GM18499 (cell line): ENCODE measurements around the gene EDEM1.
"Not testable (repeated sequence)": the region's sequence is repeated elsewhere in the genome, so short reads cannot be mapped to it uniquely, and the experiment has no call there.

Source experiments
- ATAC-seq: cut with Tn5 transposase; IDR thresholded peaks from one replicate; pipeline ENCODE4 v1.9.1; 2021; ENCODE audit warnings: moderate number of reproducible peaks; ENCODE audit not compliant: insufficient read depth, unreplicated experiment

The EDEM1 gene

GRCh38 chr3:5187156-5187919, at the start of gene EDEM1:
Gene EDEM1, plus strand, starts transcription at chr3:5187707. Its CDS starts 99 bp downstream, at chr3:5187806.
- peak; percentile 48 for ATAC-seq

GRCh38 chr3:5138214-5138981, 49.1 kb upstream of the EDEM1 start:
- no peak for ATAC-seq

GRCh38 chr3:5140230-5140621, 47.3 kb upstream of the EDEM1 start:
- peak; percentile 44 for ATAC-seq

GRCh38 chr3:5140839-5141238, 46.7 kb upstream of the EDEM1 start:
- ATAC-seq, result no peak

- ATAC-seq, result no peak
These were observed 45.7 kb upstream of the EDEM1 start for GRCh38 chr3:5141760-5142159.

GRCh38 chr3:5143464-5143863, 44.0 kb upstream of the EDEM1 start:
- no peak for ATAC-seq

GRCh38 chr3:5144316-5144994, 43.1 kb upstream of the EDEM1 start:
- no peak for ATAC-seq

GRCh38 chr3:5145120-5145519, 42.4 kb upstream of the EDEM1 start:
- no peak for ATAC-seq

- not testable (repeated sequence) for ATAC-seq
These were observed 40.4 kb upstream of the EDEM1 start for GRCh38 chr3:5147152-5147551.

GRCh38 chr3:5149306-5149880, 38.1 kb upstream of the EDEM1 start:
- no peak for ATAC-seq

GRCh38 chr3:5151586-5151985, 35.9 kb upstream of the EDEM1 start:
- no peak for ATAC-seq

- no peak for ATAC-seq
These were observed 34.4 kb upstream of the EDEM1 start for GRCh38 chr3:5153074-5153473.

GRCh38 chr3:5155241-5155640, 32.3 kb upstream of the EDEM1 start:
- ATAC-seq, result no peak

GRCh38 chr3:5160321-5160720, 27.2 kb upstream of the EDEM1 start:
- no peak for ATAC-seq

- ATAC-seq, result no peak
These were observed 26.3 kb upstream of the EDEM1 start for GRCh38 chr3:5160940-5161858.

- no peak for ATAC-seq
These were observed 25.4 kb upstream of the EDEM1 start for GRCh38 chr3:5162102-5162501.

GRCh38 chr3:5165698-5166097, 21.8 kb upstream of the EDEM1 start:
- no peak for ATAC-seq

- ATAC-seq, result no peak
These were observed 20.7 kb upstream of the EDEM1 start for GRCh38 chr3:5166846-5167245.

- ATAC-seq, result no peak
These were observed 19.4 kb upstream of the EDEM1 start for GRCh38 chr3:5168110-5168509.

- ATAC-seq, result no peak
These were observed 17.7 kb upstream of the EDEM1 start for GRCh38 chr3:5169807-5170206.
